GM12801 (cell line): Measurements from ENCODE around the gene DZIP1L.

Source experiments
- CTCF ChIP-seq: IDR thresholded peaks from one replicate; pipeline ENCODE4 v1.5.1; 2011; ENCODE audit warnings: control low read depth; ENCODE audit not compliant: insufficient read length; ENCODE audit errors: extremely low read depth

DZIP1L gene

GRCh38 chr3:138038725-138039462 is 76.5 kb downstream of the DZIP1L start:
- TF ChIP-seq CTCF, result no peak

GRCh38 chr3:138036572-138036971 is 78.8 kb downstream of the DZIP1L start:
- no peak for TF ChIP-seq CTCF

GRCh38 chr3:138034918-138035317 is 80.5 kb downstream of the DZIP1L start:
- TF ChIP-seq CTCF, result no peak

- TF ChIP-seq CTCF, result no peak
Observed at GRCh38 chr3:138033202-138033691, 82.2 kb downstream of the DZIP1L start.

GRCh38 chr3:138032567-138032966 is 82.8 kb downstream of the DZIP1L start:
- no peak for TF ChIP-seq CTCF

GRCh38 chr3:138031536-138031935 is 83.9 kb downstream of the DZIP1L start:
- TF ChIP-seq CTCF, result no peak

GRCh38 chr3:138030734-138031280 is 84.6 kb downstream of the DZIP1L start:
- no peak for TF ChIP-seq CTCF
